HG03196 (cell line): ENCODE data around the gene PLXNB1.
"Not testable (repeated sequence)": the region's sequence is repeated elsewhere in the genome, so short reads cannot be mapped to it uniquely, and the experiment has no call there.

Source experiments
- ATAC-seq: cut with Tn5 transposase; IDR thresholded peaks from one replicate; pipeline ENCODE4 v1.9.1; 2021; ENCODE audit not compliant: unreplicated experiment

Gene PLXNB1

DNA sequence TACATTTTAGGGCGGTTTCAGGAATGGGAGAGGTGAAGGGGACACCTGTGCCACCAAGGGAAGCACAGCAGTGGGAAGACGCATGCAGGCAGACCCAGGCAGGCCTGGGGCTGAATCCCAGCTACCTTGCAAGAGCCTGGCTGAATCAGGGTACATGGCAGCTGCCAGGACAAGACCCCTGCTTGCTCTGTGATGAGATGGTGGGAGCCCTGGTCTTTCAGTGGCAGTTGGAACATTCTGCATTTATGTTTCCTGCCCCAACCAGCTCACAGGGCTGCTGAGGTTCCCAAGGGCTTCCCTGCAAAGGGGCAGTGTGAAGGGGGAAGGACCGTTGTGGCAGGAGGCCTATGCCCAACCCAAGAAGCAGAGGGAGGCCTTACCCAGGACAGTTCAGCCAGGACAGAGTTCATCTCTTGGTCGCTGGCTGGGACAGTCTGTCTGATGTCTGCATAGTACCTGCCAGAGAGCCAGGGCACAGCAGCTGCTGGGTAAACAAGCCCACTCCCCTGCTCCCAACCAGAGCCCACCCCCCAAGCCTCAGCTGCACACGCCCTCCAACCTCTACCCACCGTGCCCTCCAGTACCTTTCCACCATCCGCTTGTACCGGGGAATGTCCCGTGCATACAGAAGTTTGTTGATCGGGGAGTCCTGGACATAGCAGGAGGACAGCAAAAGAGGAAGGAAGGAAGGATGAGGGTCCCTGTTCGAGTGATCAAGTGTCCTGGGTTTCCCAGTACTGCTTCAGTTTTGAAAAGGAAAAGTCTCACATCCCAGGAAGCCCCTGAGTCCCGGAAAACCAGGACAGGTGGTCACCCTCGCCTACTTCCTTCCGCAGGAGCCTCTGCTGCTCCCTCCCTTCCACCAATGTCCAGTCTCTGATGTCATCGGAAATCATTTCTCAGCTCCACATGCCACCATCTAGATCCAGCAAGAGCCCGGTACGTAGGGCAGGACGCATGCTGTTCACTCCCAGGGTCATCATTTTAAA is 23.1 kb downstream of the PLXNB1 start:
- ATAC-seq = no peak

DNA sequence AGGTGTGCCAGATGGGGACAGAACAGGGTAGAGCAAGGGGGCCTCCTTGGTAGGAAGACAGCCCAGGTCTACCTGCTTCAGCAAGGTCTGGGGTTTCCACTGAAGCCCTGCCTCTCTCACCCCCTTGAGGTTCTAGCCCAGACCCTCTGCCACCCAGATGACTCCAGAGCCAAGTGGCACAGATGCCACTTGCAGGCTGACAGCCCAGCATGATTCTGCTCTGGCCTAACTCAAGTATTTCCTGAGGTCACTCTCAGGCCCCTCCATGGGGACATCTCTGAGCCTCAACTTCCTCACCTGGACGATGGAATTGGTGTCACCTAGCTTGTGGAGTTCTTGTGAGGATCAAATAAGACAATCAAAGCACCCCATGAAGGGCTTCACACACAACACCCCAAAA is 23.9 kb downstream of the PLXNB1 start:
- no peak for ATAC-seq

DNA sequence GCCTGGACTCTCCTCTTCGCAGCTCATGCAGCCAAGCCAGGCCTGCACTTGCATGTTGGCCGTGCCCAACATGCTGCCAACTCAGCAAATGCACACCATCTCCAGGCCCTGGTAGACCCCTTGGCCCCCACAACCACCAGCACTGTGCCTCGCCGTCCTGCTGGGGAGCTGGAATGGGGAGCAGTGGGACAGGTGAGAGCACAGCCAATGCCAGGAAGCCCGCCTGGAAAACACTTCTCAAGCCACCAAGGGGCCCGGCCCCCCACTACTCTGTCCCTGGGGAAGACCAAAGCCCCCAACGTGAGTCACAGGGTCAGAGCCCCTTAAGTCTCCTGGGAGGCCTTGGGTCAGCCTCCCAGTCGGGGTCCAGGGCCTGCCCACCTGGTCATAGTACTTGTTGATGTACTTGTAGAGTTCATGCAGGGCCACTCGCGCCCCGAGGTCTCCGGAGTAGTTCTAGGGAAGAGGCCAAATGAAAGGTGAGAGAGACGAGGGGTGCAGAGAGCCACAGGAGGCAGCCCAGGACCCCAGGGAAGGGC is 24.5 kb downstream of the PLXNB1 start:
- ATAC-seq = no peak

DNA sequence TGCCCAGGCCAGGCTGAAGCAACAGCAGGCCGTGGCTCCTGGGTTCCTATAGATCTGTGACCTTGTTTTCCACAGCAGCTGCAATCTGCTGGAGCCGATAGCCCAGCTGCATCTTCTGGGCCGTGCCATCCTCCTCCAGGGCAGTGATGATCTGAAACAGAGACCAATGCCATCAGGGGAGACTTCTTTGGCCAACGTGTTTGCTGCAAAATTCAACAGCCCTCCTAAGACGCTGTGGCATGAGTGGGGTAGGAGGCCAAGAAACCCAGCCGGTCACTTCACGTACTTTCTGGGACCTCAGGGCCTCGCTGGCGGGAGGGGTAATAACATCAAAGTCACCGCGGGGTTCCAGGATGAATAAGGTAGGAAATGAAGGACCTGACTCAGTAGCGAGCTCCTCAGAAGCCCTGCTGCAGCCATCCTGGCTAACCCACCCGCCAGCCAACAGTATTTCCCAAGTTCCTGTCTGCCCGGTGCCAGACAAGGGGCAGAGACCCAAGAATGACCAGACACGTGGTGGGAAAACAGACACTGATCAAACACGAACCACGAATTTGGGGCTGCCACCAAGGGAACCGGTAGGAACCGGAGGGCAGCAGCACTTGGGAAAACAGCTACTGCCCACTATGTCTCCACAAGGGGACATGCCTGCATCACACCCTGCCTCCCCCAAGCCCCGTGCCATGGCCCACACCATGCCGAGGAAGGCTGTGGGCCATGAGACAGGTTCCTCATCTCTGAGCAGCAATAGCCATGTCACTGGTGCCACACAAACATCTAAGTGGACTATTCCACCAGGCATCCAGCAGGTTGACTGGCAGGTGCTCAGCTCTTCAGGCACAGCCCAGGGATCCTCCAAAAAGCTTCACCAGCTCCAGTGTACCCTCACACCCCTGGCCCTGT is 25.2 kb downstream of the PLXNB1 start:
- no peak for ATAC-seq

DNA sequence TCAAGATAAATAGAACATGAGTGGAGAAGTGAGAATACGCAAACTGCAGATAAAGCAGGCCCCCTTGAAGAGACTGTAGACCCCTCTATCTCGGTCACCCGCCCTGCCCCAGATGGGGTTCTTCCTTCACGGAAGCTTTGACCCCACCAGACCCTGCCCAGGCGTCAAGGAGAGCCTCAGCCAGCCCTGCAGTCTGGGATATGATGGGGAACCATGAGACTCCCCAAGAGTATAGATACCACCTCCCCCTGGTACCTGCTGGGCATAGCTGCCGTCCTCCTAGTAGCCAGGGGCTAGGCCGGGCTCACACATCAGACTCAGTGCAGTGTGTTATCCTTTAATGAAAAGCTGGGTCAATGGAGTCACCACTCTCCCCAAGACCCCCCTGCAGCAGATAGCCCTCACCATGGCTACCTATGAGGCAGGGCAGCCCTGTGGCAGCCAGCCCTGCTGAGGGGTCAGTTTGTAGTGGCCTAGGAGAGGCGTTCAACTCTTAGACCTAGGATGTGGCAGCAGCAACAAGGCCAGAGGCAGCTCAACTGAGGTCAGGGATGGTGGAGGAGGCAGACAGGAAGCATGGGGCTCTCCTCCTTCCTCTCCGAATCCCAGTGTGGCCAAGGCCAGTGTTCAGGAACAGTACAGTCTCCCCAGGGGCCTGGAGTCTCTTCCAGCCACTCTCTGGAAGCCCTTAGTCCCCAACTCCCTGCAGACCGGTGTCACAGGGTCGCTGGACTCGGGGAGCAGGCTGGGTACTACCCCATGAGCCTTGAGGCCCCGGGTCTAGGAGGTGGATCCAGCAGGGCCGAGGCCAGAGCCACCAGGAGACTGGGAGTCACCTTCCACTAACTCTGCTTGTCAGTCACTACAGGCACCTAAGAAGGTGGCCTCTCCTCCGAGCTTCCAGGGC is 26.1 kb downstream of the PLXNB1 start:
- ATAC-seq = no peak

DNA sequence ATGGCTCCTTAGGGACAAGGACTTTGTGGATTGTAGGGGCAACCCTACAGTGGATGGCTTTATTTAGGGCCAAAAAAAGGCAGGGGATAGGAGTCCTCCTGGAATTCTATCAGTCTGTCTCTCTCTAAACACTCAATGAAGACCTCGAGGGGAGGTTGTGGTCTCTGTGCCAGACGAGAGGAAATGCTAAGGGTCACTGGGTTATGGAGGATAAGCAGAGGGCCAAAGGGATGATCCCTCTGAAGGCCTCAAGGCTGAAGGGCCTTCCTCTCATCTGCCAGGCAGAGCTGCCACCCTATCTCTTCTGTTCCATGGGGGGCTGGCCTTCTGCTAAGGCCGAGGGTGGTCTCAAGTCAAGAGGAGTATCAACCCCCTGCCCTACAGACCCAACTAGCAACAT is 27.0 kb downstream of the PLXNB1 start:
- ATAC-seq = no peak

DNA sequence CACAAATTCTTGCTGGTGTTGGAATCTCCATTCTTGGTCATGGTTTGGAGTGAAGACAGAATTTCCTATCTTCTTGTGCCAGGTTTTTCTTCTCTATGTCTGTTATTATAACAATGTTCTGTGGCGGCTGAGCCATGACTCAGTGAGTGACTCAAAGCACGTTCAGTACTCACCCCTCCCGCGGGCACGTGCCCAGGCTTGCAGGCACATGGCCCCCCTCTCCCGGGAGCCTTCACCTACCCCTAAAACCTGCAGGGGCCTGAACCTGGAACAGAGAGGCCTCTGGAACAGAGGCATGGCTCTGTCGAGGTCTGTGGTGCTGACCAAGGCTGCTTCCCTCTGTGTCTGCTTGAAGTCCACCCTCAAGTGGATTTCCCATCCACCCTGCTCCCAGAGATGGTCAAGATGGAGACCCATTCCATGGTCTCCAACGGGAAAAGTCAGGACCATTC is 27.6 kb downstream of the PLXNB1 start:
- no peak for ATAC-seq

DNA sequence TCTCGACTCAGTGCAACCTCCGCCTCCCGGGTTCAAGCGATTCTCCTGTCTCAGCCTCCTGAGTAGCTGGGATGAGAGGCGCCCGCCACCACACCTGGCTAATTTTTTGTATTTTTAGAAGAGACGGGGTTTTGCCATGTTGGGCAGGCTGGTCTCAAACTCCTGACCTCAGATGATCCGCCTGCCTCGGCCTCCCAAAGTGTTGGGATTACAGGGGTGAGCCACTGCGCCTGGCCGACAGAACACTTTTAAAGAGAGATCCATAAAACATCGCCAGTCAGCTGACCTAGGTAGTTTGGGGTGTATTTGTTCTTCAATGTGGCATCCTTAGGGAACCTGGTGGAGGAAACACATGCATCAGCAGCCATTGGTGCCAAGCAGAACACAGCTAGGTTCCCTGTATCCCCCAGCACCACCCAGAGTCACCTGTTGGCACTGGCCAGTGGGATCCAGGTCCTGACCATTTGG is 28.4 kb downstream of the PLXNB1 start:
- not testable (repeated sequence) for ATAC-seq

DNA sequence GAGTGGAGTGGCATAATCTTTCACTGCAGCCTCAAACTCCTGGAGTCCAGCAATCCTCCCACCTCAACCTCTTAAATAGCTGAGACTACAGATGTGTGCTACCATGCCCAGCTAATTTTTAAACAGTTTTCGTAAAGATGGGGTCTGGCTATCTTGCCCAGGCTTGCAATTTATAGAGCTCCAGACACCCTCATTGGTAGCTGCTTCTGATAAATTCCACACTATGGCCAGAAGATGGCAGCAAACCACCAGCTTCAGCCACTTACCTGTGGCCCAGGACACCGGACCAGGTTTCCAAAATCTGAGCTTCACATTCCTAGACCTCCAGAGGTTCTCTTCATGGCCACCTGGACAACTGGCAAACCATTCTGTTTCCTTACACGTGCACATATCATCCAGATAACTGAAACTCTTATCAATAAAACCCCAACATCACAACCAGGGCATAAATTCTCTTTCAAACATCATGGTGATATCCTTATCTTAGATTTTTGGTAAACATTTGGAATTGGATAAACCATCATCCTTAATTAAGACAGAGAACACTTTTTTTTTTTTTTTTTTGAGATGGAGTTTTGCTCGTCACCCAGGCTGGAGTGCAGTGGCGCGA is 29.0 kb downstream of the PLXNB1 start:
- no peak for ATAC-seq

DNA sequence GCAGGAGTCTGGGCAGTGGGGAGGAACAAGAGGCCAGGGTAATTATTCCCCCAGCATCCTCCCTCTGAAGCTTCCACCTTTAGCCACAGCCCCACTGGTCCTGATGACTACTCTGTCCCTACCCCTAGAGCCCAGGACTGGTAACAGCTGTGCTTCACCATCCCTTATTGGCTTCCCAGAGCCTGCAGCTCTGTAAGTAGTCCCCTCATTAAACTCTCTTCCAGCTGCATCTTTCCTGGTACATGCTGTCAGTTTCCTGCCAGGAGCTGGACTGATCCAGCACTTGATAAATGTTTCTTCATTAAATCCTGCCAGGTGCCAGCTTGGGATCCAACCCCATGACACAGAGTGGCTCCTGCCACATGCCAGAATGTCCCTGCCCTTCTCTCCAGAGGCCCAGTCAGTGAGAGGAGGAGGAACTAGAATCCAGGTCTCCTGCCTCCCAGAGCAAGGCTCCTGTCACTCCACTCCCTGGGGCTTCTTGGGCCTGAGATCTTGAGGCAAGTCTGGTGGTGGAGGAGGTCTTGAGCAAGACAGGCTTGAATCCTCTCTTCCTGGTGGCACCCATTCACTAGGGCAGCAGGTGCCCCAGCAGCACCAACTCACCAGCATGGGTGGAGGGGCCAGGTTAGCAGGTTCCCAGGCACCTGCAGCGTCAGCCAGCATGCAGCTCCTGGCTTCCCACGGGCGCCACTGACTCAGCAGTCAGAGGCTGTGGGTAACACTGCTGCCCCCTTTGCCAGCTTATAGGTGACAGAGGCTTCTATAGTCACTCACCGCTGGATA is 30.3 kb downstream of the PLXNB1 start:
- no peak for ATAC-seq

DNA sequence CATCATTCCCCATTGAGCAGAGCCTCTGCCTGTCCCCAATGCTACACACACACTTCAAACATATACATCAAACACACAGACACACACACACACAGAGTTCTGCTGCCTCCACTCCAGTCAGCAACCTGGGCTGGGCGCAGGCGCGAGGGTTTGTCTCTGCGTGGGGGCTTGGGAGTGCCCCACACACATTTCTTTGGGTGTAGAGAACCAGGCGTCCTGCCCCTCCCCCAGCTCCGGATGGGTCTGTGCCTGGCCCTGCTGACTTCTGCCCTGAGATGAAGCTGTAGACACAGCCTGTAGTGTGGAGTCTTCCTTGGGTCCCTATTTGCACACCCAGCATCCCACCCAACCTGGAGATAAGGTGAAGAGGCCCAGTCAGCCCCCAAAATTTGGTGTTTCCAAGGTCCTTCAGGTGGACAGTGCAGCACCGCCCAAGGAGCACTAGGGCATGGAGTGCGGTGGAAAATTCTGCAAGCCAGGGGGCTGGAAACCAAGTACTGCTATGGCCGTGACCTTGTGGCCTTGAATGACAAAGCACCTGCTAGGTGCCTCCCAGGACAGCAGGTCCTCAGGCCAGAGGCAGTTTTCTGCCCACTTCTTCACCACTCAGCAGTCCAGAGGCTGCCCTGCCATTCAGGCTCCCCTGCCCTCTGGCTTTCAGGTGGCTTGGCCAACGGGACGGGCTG is 31.0 kb downstream of the PLXNB1 start:
- ATAC-seq = no peak

DNA sequence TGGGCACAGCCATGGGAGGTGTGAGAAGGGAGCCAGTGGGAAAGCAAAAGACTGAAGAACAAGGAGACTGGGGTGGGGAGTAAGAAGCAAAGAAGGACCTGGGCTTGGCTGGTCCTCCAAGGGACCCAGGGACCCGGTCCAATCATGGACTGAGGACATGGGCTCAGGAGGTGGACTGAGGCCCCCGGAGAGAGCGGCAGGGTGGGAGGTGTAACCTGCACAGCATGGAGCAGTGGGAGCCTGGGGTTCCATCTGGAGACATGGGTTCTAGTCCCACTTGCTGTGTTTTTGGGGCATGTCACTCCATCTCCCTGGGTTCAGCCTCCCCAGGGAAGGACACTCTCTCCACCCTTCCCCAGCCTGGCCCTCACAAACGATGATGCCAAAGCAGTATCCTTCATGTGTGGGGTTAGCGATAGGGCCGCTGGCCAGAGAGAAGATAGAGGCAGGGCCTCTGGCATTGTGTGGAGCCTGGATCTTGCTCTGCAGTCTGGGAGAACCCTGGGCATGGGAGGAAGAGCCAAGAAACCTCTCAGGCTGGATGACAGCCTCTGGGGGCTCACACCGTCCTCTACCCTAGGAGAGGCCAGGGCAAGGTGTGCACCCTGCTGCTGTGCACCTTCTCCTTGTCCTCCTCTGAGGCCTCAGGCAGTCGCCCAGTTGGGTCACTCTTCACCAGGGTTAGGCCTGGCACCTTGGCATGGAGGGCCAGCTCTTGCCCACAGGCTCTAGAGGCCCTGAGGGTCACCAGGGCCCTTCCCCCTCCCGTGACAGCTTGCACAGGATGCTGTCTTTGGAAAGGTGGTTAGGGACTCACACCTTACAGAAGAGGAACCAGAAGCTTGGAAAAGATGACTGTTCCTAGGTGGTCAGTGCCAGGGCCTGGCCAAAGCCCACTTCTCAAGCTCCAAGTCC is 31.9 kb downstream of the PLXNB1 start:
- no peak for ATAC-seq

DNA sequence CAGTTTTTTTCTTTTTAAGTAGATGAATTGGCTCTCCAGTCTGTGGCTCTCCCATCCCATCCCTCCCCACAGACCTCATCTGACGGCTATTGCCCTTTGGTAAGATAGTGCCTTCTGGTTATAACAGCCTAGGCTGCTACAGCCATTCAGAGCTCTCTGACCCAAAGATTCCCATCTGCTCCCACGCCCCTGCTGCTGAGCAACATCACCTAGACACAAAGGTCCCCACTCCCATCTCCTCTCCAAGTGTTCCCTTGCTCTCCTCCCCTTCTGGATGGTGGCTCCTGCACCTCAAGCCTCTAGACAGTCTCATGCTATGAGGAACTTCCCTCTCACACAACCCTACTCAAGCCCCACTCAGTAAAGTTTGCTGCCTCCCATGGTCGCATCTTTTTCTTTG is 34.2 kb downstream of the PLXNB1 start:
- ATAC-seq = no peak

DNA sequence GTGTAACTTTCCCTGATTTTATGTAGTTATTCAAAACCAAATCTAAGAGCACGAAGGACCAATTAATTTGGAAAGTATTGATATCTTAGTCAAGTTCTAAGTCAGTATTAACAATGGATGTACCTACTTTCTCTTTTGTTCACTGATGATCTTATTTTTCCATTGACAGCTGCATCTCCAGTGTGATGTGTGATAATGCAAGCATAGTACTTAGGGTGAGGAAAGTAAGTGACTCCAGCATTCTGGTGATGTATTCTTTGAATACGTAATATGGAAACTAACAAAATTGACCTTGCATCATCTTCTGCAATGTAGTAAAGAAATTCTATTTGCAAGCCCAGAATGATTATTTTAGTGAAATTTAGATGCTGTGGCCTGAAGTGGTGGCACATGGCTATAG is 35.5 kb downstream of the PLXNB1 start:
- ATAC-seq = no peak

DNA sequence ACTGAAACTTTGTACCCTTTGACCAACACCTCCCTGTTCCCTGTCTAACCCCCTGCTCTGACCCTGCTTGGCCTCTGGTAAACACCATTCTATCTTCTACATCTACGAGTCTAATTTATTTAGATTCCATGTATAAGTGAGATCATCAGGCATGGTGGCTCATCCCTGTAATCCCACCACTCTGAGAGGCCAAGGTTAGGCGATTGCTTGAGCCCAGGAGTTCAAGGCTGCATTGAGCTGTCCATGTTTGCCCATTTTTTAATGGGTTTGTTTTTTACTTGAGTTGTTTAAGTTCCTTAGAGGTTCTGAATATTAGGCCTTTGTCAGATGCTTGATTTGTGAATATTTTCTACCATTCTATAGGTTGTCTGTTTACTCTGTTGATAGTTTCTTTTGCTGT is 40.9 kb downstream of the PLXNB1 start:
- ATAC-seq = no peak

DNA sequence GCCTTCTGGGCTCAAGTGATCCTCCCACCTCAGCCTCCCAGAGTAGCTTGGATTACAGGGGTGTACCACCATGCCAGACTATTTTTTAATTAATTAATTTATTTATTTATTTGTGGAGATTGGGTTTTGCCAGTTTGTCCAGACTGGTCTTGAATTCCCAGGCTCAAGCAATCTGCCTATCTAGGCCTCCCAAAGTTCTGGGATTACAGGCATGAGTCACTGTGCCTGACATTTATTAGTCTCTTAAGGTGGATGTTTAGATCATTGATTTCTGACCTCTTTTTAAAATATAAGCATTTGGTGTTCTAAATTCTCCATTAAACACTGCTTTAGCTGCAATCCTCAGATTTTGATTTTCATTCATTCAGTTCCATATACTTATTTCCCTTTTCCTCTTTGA is 42.3 kb downstream of the PLXNB1 start:
- ATAC-seq = no peak

DNA sequence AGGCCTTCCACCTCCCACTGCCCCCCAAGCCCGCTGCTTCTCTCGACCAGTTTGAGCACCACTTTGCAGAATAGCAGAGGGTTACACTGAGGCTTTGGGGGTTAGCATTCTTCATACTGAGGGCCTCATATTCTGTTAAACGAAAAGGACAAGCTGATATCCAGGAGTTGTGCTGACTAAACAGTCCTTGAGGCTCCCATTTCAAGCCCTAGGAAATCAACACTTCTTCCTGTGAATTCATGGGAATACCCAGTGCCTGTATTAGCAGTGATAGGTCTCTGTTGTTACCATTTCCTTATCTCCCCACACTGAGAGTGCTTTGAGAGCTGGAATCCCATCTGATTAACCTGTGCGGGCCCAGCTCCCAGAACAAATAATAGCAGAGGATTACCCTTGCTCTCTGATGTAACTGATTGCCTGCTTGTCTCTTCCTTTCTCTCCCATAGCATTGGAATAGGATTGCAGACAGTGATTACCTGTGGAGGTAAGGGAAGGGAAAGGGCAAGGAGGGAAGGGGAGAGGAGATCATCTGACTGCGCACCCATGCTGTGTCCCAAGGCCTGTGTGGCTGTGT is 56.9 kb downstream of the PLXNB1 start:
- no peak for ATAC-seq
